Activated CD8-positive, alpha-beta memory T cell treated with anti-CD3 and anti-CD28 coated beads for 24 hours (primary cell): ENCODE measurements around the gene GZMH.
"Not testable (repeated sequence)": the region's sequence is repeated elsewhere in the genome, so short reads cannot be mapped to it uniquely, and the experiment has no call there.

ENCODE experiments used
- DNase-seq: peaks from one replicate; pipeline ENCODE4 v3.0.0-alpha.2; 2020

The GZMH gene

DNA sequence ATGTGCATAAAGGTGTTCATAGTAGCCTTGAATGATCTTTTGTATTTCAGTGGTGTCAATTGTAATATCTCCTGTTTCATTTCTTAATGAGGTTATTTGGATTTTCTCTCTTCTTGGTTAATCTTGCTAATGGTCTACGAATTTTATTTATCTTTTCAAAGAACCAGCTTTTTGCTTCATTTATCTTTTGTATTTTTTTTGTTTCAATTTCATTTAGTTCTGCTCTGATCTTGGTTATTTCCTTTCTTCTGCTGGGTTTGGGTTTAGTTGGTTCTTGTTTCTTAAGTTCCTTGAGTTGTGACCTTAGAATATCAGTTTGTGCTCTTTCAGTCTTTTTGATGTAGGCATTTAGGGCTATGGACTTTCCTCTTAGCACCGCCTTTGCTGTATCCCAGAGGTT is 18.5 kb downstream of the GZMH start:
- DNase-seq = not testable (repeated sequence)

DNA sequence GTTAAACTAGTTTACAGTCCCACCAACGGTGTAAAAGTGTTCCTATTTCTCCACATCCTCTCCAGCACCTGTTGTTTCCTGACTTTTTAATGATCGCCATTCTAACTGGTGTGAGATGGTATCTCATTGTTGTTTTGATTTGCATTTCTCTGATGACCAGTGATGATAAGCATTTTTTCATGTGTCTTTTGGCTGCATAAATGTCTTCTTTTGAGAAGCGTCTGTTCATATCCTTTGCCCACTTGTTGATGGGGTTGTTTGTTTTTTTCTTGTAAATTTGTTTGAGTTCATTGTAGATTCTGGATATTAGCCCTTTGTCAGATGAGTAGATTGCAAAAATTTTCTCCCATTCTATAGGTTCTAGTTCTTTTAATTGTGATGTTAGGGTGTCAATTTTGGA is 25.1 kb downstream of the GZMH start:
- DNase-seq = not testable (repeated sequence)

DNA sequence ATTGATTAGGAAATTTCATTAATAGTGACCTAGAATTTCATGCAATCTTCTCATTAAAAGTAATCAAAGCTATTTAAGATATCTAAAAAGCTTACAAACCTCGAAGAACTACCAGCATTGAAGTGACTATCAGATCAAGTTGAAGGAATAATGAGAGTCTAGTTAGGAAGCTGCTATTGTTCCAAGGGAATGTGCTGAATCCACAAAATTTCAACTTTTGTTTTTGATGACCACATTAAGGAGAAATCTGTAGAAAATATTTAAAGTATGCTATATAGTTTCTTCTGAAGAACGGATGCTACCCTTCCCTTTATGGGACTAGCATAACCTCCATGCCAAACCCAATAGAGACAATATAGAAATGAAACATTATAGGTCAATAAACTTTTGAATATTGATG is 30.9 kb downstream of the GZMH start:
- DNase-seq = no peak

DNA sequence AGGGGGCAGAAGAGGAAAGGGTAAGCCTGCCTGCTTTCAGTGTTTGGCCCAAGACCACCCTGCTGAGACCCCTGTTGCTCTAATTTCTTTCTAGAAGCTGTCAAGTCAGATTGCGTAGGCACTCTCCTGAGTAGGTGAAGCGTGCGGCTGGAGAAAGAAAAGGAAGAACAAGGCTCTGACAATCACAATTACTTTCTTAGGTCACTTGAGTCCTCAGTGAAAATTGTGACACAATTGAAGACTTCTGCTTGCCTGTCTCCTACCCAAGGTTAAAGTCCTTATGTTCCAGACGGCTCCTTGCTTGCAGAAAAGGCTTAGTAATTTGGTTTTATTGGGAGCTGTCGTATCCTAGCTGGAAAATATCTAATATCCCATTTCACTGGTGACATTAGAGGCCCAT is 32.7 kb downstream of the GZMH start:
- DNase-seq = no peak

DNA sequence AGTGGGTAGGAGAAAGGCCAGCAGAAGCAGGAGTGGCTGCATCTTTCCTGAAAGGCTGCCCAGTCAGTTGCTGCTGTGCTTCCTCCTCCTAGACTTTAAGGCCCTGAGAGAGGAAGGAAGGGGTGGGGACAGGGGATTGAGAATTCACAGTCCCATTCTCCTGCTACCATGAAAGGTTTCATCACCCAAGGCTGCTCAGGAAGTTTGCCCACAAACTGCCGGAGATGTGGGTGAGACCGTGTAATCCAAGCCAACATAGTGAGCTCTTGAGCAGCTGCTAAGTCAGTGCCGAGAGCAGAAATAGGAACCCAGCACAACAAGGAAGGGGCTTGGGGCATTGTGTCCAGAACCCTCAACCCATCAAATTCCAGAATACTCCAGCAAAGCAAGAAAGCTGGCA is 33.3 kb downstream of the GZMH start, which contains the start of gene CTSG:
Gene CTSG, minus strand, starts transcription at position 69 of the 400 bp plus-strand sequence. Its CDS starts 27 bp downstream, at position 42.
- no peak for DNase-seq

DNA sequence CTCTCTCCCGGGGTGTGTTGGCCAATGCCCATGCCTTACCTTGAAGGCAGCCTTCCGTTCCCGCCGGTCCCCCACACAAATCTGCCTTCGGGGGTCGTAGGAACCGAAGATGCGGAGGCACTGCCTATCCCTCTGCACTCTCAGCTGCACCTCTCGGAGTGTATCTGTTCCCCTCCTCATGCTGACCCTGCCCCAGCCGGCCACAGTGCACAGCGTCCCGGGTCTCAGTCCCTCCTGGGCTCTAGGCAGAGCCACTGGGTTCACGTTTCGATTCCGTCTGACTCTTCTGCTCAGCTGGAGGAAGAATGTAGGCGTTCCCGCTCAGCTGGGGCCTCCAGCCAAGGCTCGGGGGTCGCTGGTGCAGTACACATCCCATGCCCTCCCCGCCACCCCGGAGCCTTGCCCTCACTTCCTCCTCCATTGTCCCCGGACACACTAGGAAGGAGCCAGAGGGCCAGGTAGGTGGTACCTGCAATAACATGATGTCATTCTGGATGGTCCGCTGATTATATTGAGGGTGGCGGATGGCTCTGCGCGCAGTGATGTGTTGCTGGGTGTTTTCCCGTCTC is 35.2 kb downstream of the GZMH start:
- DNase-seq = no peak

DNA sequence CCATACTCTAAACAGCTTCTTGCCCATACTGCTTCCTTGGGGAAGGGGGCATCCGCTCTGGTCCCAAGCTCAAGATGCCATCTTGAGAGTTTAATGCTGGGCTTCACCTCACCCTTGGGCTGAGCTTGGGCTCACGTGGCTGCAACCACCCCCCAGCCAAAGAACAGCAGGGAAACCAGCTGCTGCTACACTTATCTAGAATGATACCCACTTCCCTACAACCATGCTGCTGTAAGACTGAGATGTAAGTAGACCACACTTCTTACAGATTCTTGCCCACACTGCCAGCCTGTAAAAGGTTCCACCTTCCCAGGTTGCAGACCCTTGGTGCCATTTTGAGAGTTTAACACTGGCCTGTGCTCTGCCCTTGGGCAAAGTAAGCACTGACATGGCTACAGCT is 43.2 kb downstream of the GZMH start:
- no peak for DNase-seq

DNA sequence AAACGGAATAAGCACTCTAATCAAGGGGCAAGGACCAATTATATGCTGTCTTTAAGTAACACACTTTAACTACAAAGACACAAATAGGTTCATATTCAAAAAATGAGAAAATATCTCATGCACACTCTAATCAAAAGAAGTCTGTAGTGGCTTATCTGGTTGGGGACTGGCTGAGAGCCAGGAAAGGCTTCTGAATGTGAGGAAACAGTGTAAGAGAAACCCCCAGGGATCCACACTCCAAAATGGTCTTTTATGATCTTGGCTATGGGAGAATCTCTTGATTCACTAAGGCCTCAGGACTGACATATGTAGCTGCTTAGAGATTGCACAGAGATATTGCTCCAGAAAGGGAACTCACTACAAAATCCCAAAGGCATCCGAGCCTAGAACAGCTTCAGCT is 43.7 kb downstream of the GZMH start:
- DNase-seq = no peak

DNA sequence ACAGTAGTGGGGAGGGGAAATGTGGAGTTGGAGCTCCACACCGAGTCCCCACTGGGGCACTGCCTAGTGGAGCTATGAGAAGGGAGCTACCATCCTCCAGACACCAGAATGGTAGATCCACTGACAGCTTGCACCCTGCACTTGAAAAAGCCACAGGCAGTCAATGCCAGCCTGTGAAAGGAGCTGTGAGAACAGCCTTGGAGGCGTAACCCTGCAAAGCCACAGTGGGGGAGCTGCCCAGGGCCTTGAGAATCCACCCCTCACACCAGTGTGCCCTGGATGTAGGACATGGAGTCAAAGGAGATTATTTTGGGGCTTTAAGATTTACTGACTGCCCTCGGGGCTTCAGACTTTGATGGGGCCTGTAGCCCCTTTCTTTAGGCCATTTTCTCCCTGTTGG is 46.0 kb downstream of the GZMH start:
- DNase-seq = no peak

DNA sequence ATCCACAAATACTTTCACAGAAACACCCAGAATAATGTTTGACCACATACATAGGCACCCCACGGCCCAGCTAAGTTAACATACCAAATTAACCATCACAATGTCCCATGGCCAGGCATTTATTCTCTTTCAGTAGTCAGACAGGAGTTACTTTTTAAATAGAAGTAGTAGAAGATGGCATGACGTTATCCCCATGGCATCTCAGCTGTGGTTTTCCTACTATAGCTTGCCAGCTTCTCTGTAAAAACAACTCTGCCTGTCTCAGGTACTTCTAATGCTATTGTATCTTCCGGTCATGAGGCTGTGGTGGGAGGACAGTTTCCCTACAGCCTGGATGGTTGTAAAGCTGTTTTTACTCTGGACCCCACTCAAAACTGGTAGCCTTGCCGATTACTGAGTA is 52.7 kb downstream of the GZMH start:
- DNase-seq = no peak
